Osteoblast (primary cell): ENCODE results near the gene WIPF2. TPM values are rescaled to one million over a fixed set of nuclear protein-coding genes. Genes with fewer than 3 reads are reported as not detected.

Experiments used
- DNase-seq: peaks from one replicate; pipeline ENCODE4 v3.0.0; 2011; ENCODE audit warnings: low spot score, mixed read lengths; ENCODE audit not compliant: insufficient read length; ENCODE audit errors: missing footprints
- H2AFZ ChIP-seq: 2 replicates; pipeline ENCODE4 v1.6.0; 2011; ENCODE audit warnings: mild to moderate bottlenecking, low read length
- H3K27ac ChIP-seq: 2 replicates; pipeline ENCODE4 v1.5.1; 2011; ENCODE audit warnings: mild to moderate bottlenecking, low read depth, low read length, moderate library complexity
- H3K27me3 ChIP-seq: 2 replicates; pipeline ENCODE4 v1.6.0; 2012; ENCODE audit warnings: mild to moderate bottlenecking, control low read depth, inconsistent platforms, low read length, moderate library complexity; ENCODE audit not compliant: insufficient read depth
- H3K36me3 ChIP-seq: 2 replicates; pipeline ENCODE4 v1.5.1; 2011; ENCODE audit warnings: mild to moderate bottlenecking, low read length, control low read depth, moderate library complexity; ENCODE audit not compliant: insufficient read depth
- H3K4me1 ChIP-seq: 2 replicates; pipeline ENCODE4 v1.5.1; 2011; ENCODE audit warnings: mild to moderate bottlenecking, low read length, control low read depth, moderate library complexity; ENCODE audit not compliant: insufficient read depth
- H3K4me2 ChIP-seq: 2 replicates; pipeline ENCODE4 v1.6.0; 2011; ENCODE audit warnings: mild to moderate bottlenecking, low read length; ENCODE audit not compliant: insufficient read depth
- H3K4me3 ChIP-seq: fragments of 200-600 bp; sonication (generic); 3 replicates; pipeline ENCODE4 v1.5.1; 2012; ENCODE audit warnings: mild to moderate bottlenecking, low read length, inconsistent platforms; ENCODE audit not compliant: insufficient read depth
- H3K79me2 ChIP-seq: 2 replicates; pipeline ENCODE4 v1.6.0; 2012; ENCODE audit warnings: mild to moderate bottlenecking, low read length, control low read depth, inconsistent platforms; ENCODE audit not compliant: insufficient read depth
- H3K9me3 ChIP-seq: 2 replicates; pipeline ENCODE4 v1.5.1; 2011; ENCODE audit warnings: low read depth, low read length, control low read depth
- H4K20me1 ChIP-seq: 2 replicates; pipeline ENCODE4 v1.6.0; 2012; ENCODE audit warnings: mild to moderate bottlenecking, low read length, control low read depth; ENCODE audit not compliant: insufficient read depth
- CTCF ChIP-seq: IDR thresholded peaks from 2 replicates; pipeline ENCODE4 v1.5.1; 2011; ENCODE audit warnings: mild to moderate bottlenecking, low read depth, low read length, moderate library complexity; ENCODE audit errors: extremely low read depth
- total RNA-seq: library from RNA; depleted of rRNA; stranded (reverse); fragments of >200 nt; gene quantifications from 2 replicates; pipeline ENCODE4 v1.2.3, GENCODE V29; 2012

The WIPF2 gene
- total RNA-seq, 1 donor, result 8.0 TPM

GRCh38 chr17:40312893-40313667, 94.0 kb downstream of the WIPF2 start:
- Histone ChIP-seq H3K9me3 (no peaks in the 10 kb centered on the region), H3K27me3 (no peaks in the 10 kb centered on the region), H4K20me1 (no peaks in the 10 kb centered on the region), H3K4me2 (peak overlapping the region; percentile 29), H3K4me3 (no peak overlapping the region), H3K79me2 (peaks cover under 1% of the 10 kb centered on the region), H3K36me3 (no peaks in the 10 kb centered on the region), H2AFZ (no peak overlapping the region), H3K4me1 (peaks cover 77% of the 10 kb centered on the region), H3K27ac (peak overlapping the region; percentile 77)
- TF ChIP-seq CTCF, result no peak
- DNase-seq, result no peak

- no peak overlapping the region for H3K4me3 ChIP-seq
- DNase-seq, result peak; percentile 75
- H4K20me1 ChIP-seq, result peaks cover 3% of the 10 kb centered on the region
- H3K4me2 ChIP-seq, result peak overlapping the region; percentile 56
- H3K9me3 ChIP-seq, result no peaks in the 10 kb centered on the region
- no peak for TF ChIP-seq CTCF
- no peaks in the 10 kb centered on the region for H3K36me3 ChIP-seq
- H2AFZ ChIP-seq, result no peak overlapping the region
- H3K27me3 ChIP-seq, result no peaks in the 10 kb centered on the region
- H3K27ac ChIP-seq, result peak overlapping the region; percentile 77
- peaks cover 9% of the 10 kb centered on the region for H3K79me2 ChIP-seq
- peaks cover 72% of the 10 kb centered on the region for H3K4me1 ChIP-seq
Observed at GRCh38 chr17:40313668-40314583, 94.8 kb downstream of the WIPF2 start.

- peaks cover 6% of the 10 kb centered on the region for H4K20me1 ChIP-seq
- no peak for TF ChIP-seq CTCF
- H2AFZ ChIP-seq, result no peak overlapping the region
- DNase-seq, result peak; percentile 97
- no peaks in the 10 kb centered on the region for H3K36me3 ChIP-seq
- peaks cover 15% of the 10 kb centered on the region for H3K79me2 ChIP-seq
- no peak overlapping the region for H3K4me3 ChIP-seq
- peaks cover 73% of the 10 kb centered on the region for H3K4me1 ChIP-seq
- H3K9me3 ChIP-seq, result no peaks in the 10 kb centered on the region
- H3K4me2 ChIP-seq, result peak overlapping the region; percentile 56
- peak overlapping the region; percentile 77 for H3K27ac ChIP-seq
- no peaks in the 10 kb centered on the region for H3K27me3 ChIP-seq
Observed at GRCh38 chr17:40314584-40314956, 95.5 kb downstream of the WIPF2 start.

- no peak for DNase-seq
- H4K20me1 ChIP-seq, result peaks cover 8% of the 10 kb centered on the region
- H2AFZ ChIP-seq, result no peak overlapping the region
- no peak overlapping the region for H3K4me2 ChIP-seq
- H3K4me3 ChIP-seq, result no peak overlapping the region
- peaks cover 22% of the 10 kb centered on the region for H3K79me2 ChIP-seq
- H3K36me3 ChIP-seq, result no peaks in the 10 kb centered on the region
- H3K4me1 ChIP-seq, result peaks cover 78% of the 10 kb centered on the region
- no peaks in the 10 kb centered on the region for H3K9me3 ChIP-seq
- H3K27me3 ChIP-seq, result no peaks in the 10 kb centered on the region
- peak overlapping the region; percentile 36 for H3K27ac ChIP-seq
- no peak for TF ChIP-seq CTCF
Observed at GRCh38 chr17:40315206-40315605, 96.1 kb downstream of the WIPF2 start.
